ENCODE measurements around the gene RNF10.
"Not testable (repeated sequence)": the region's sequence is repeated elsewhere in the genome, so short reads cannot be mapped to it uniquely, and the experiment has no call there.

The RNF10 gene

DNA sequence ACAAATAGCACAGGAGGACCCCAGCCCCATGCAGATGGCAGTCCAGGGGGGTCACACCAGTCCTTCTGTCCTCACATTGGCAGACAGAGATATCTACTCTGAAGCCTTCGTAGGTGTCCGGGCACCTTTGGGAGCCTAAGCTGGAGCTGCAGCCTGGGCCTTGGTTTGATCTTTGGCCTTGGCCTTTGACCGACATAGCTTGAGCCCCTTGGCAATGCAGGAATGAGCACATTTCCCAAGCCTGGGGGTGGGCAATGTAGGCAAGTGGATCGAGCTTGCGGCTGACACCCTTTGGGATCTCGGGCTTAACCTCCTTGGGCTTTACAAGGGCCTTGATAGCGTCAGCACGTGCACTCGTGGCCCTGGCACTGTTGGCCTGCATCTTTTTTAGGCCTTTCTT lies 11.6 kb upstream of the RNF10 start:
- no peak for DNase-seq
- TF ChIP-seq, protein P1, sequence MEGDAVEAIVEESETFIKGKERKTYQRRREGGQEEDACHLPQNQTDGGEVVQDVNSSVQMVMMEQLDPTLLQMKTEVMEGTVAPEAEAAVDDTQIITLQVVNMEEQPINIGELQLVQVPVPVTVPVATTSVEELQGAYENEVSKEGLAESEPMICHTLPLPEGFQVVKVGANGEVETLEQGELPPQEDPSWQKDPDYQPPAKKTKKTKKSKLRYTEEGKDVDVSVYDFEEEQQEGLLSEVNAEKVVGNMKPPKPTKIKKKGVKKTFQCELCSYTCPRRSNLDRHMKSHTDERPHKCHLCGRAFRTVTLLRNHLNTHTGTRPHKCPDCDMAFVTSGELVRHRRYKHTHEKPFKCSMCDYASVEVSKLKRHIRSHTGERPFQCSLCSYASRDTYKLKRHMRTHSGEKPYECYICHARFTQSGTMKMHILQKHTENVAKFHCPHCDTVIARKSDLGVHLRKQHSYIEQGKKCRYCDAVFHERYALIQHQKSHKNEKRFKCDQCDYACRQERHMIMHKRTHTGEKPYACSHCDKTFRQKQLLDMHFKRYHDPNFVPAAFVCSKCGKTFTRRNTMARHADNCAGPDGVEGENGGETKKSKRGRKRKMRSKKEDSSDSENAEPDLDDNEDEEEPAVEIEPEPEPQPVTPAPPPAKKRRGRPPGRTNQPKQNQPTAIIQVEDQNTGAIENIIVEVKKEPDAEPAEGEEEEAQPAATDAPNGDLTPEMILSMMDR (IDR thresholded peaks at IDR 0.05; ENCODE audit: low read depth, low read length, missing control alignments), result no peak
- H3K27ac ChIP-seq, result no peak overlapping the region
- no peak overlapping the region for H3K4me3 ChIP-seq (ENCODE audit: low read depth, low read length)
- no peaks in the 10 kb centered on the region for H3K27me3 ChIP-seq (replicated peaks)
- in situ Hi-C loops (cut with HindIII; ENCODE audit: low pct_ligation_motif_present, low sequenced_read_pairs), result no loop called here
- no peaks in the 10 kb centered on the region for H3K36me3 ChIP-seq (replicated peaks)

DNA sequence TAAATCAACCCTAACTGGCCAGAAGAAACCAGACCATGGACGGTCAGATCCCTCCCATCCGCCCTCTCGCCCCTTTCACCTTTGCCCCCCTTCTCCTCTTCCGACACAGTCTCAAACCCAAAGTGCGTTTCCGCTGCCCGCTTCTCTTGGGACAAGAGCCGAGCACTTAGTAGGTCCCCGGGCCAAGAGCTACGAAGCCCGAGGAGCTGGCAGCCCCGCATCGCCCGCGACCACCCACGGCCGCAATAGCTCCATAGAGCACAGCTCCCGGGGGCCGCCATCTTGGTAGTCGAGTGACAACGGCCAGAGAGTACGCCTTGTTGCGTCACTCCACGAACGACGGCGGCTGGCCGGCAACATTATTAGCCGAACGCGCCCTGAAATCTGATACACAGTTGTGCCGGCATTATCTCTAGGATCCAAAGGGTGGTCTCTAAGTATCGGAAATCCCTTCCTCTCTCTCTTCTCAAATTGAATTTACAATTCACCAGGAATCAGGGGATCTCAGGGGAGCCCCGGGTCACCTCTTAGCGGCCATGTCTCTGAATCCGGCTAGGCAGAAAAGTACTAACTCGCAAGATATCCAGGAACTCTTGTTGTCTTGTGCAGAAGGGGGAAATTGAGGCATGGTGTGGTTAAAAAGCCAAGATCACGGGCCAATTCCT lies 5.2 kb upstream of the RNF10 start, which contains the start of gene COQ5:
Gene COQ5 (minus strand): TSS at position 298 of the 665 bp plus-strand sequence. CDS start 17 bp downstream, at position 281.
- peak within 1 kb of the TSS; percentile 91 for H3K4me3 ChIP-seq (ENCODE audit: low read depth, low read length)
- in situ Hi-C loops (cut with HindIII; ENCODE audit: low pct_ligation_motif_present, low sequenced_read_pairs), result no loop called here
- H3K27ac ChIP-seq, result peak within 1 kb of the TSS; percentile 96
- DNase-seq, result peak; percentile 91
- H3K36me3 ChIP-seq (replicated peaks), result no peaks in the 10 kb centered on the region
- no peaks in the 10 kb centered on the region for H3K27me3 ChIP-seq (replicated peaks)
- TF ChIP-seq, protein P1 (IDR thresholded peaks at IDR 0.05; ENCODE audit: low read depth, low read length, missing control alignments), result no peak

DNA sequence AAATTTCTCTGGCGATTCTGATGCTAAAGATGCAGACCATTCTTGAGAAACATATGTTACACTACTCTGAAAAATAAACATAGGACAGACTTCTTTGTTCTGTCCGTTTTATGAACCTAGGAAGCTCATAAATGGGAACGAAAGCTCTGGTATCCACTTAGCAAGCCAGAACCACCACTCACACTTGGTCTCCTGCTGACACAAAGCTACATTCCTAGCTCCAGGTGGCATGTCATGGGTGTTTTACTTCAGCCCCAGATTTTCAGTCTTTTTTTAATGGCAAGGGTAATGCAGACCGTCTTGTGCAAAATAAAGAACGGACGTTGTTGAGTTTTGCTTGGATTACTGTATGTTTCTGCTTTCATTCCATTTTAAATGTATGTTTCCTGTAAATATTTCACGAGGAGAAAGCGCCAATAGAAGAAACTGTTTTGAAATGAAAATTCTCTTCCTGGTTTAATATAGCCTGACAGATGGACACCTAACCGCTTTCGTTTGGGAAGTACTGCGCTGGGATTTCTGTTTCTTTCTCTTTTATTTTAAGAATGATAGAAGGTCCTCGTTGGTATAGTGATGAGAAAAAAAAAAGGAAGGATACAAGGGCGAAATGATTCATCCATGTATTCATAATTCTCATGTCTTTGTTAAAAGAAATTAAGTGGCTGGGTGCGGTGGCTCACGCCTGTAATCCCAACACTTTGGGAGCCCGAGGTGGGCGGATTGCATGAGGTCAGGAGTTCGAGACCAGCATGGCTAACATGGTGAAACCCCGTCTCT lies 4.3 kb upstream of the RNF10 start:
- TF ChIP-seq, protein P1 (IDR thresholded peaks at IDR 0.05; ENCODE audit: low read depth, low read length, missing control alignments), result no peak
- H3K36me3 ChIP-seq (replicated peaks), result no peaks in the 10 kb centered on the region
- H3K27ac ChIP-seq, result peak overlapping the region; percentile 96
- DNase-seq, result peak; percentile 32
- in situ Hi-C loops (cut with HindIII; ENCODE audit: low pct_ligation_motif_present, low sequenced_read_pairs), result no loop called here
- H3K27me3 ChIP-seq (replicated peaks), result no peaks in the 10 kb centered on the region
- peak overlapping the region; percentile 91 for H3K4me3 ChIP-seq (ENCODE audit: low read depth, low read length)

DNA sequence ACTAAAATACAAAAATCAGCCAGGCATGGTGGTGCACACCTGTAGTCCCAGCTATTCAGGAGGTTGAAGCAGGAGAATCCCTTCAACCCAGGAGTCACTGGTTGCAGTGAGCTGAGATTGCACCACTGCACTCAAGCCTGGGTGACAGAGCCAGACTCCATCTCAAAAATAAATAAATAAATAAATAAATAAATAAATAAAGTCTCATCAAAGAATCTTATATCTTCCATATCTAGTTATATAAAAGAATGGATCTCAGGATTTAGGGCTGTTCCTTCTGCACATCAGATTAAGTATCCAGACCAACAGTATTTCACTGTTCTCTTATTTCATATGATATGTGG lies 3.8 kb upstream of the RNF10 start:
- H3K27me3 ChIP-seq (replicated peaks); H3K27ac ChIP-seq; DNase-seq; H3K36me3 ChIP-seq (replicated peaks); H3K4me3 ChIP-seq (ENCODE audit: low read depth, low read length); in situ Hi-C loops (cut with HindIII; ENCODE audit: low pct_ligation_motif_present, low sequenced_read_pairs): not testable (repeated sequence)

DNA sequence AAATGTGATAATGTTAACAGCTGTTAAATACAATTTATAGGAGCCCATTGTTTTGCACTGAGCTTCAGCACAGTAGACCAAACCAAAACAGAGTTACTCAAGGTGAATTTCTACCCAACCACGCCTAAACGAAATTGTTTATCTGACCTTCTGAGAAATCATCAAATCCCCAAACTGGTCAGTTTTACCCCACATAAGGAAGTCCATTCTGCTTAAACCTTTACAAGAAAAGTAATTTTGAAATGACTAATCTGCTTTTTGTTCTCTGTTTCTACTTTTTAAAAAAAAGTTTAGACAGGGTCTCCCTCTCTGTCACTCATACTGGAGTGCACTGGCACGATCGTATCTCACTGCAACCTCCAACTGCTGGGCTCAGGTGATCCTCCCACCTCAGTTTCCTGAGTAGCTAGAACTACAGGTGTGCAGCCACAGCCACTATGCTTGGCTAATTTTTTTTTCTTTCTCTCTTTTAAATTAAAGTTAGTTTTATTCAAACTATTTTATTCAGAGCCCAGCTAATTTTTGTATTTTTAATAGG lies 1.4 kb upstream of the RNF10 start:
- Histone ChIP-seq H3K27ac (no peak overlapping the region), H3K4me3 (ENCODE audit: low read depth, low read length) (no peak overlapping the region), H3K27me3 (replicated peaks) (no peaks in the 10 kb centered on the region), H3K36me3 (replicated peaks) (no peaks in the 10 kb centered on the region)
- TF ChIP-seq, protein P1 (IDR thresholded peaks at IDR 0.05; ENCODE audit: low read depth, low read length, missing control alignments), result no peak
- no peak for DNase-seq
- in situ Hi-C loops (cut with HindIII; ENCODE audit: low pct_ligation_motif_present, low sequenced_read_pairs), result no loop called here

Measured in brain microvascular endothelial cell (primary cell).